GM12878 (cell line): ENCODE results near the gene AFMID.

ENCODE experiments used
- EZH2 ChIP-seq: IDR thresholded peaks from 2 replicates; pipeline ENCODE4 v1.6.1; 2012; ENCODE audit warnings: low read depth, mild to moderate bottlenecking, control low read depth, inconsistent platforms, low read length, borderline replicate concordance; ENCODE audit not compliant: control insufficient read depth
- ZNF274 ChIP-seq: IDR thresholded peaks from one replicate; pipeline ENCODE4 v1.8.0; 2011; ENCODE audit not compliant: insufficient read length, insufficient read depth

GRCh38 chr17:78256707-78257591, 69.8 kb downstream of the AFMID start:
- no peak for TF ChIP-seq EZH2
- no peak for TF ChIP-seq ZNF274
